Esophagus squamous epithelium (tissue), 4 donors: ENCODE results near the gene KCTD17.

Experiments used
- POLR2A ChIP-seq, 4 donors: fragments of 450-650 bp; IDR thresholded peaks; one replicate each; pipeline ENCODE4 v1.6.1; 2017; ENCODE audit warnings: antibody characterized with exemption in 4 of 4, mild to moderate bottlenecking in 4 of 4, moderate library complexity in 3 of 4
- TF ChIP-seq, protein P1 (sequence below), 6 experiments: fragments of 450-650 bp in 4 of 6; fragments of 200-600 bp in 2 of 6; sonication (generic) in 2 of 6; IDR thresholded peaks; one replicate each; pipeline ENCODE4 v1.5.1; 2016 to 2019; ENCODE audit warnings: antibody characterized with exemption in 6 of 6, mild to moderate bottlenecking in 4 of 6, moderate library complexity in 4 of 6

DNA sequence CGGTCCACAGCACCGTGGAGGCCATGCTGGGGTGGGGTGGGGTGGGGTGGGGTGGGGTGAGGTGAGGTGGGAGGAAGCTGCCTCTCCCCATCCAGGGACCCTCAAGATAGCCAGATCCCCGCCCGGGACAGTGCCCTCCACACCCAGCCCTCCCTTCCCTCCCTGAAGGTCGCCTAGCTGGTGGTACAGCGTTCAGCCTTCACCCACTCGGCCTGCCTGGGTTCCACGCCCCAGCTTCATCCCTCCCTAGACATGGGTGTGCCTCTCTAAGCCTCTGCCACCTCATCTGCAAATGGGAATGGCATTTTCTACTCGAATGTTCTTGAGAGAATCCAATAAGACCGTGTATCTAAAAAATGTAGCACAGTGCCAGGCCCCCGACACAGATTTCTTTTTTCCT lies 17.8 kb downstream of the KCTD17 start:
- TF ChIP-seq, protein P1, sequence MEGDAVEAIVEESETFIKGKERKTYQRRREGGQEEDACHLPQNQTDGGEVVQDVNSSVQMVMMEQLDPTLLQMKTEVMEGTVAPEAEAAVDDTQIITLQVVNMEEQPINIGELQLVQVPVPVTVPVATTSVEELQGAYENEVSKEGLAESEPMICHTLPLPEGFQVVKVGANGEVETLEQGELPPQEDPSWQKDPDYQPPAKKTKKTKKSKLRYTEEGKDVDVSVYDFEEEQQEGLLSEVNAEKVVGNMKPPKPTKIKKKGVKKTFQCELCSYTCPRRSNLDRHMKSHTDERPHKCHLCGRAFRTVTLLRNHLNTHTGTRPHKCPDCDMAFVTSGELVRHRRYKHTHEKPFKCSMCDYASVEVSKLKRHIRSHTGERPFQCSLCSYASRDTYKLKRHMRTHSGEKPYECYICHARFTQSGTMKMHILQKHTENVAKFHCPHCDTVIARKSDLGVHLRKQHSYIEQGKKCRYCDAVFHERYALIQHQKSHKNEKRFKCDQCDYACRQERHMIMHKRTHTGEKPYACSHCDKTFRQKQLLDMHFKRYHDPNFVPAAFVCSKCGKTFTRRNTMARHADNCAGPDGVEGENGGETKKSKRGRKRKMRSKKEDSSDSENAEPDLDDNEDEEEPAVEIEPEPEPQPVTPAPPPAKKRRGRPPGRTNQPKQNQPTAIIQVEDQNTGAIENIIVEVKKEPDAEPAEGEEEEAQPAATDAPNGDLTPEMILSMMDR (IDR thresholded peaks at IDR 0.05): no peak
- TF ChIP-seq POLR2A (IDR thresholded peaks at IDR 0.05): no peak
